Measurements from ENCODE around the gene TMOD1. TPM values are rescaled to one million over a fixed set of nuclear protein-coding genes. Genes with fewer than 3 reads are reported as not detected.
"Not testable (repeated sequence)": the region's sequence is repeated elsewhere in the genome, so short reads cannot be mapped to it uniquely, and the experiment has no call there.

Gene TMOD1
- polyA plus RNA-seq = 10 to 100 TPM in 2 of 3 donors, 1 to 10 TPM in 1; 8.8 to 17.3 (median 12.1) TPM

GRCh38 chr9:97501177-97501971 is at the start of gene TMOD1:
Gene TMOD1, plus strand, starts transcription at chr9:97501666. Its CDS starts 22,523 bp downstream, at chr9:97524189.
- WGBS, 3 donors = 1% methylated on average over 35 to 87 of the region's 87 CpGs
- H3K27ac ChIP-seq (ENCODE audit: low read depth, low read length) = no peak within 1 kb of the TSS

- not testable (repeated sequence) for H3K27ac ChIP-seq (ENCODE audit: low read depth, low read length)
- 95 to 100% (median 99%) methylated on average over 3 of the region's 3 CpGs for WGBS, 3 donors
Observed at GRCh38 chr9:97453573-97453972, 47.9 kb upstream of the TMOD1 start.

GRCh38 chr9:97456841-97457240 is 44.6 kb upstream of the TMOD1 start:
- H3K27ac ChIP-seq (ENCODE audit: low read depth, low read length) = not testable (repeated sequence)

DNA sequence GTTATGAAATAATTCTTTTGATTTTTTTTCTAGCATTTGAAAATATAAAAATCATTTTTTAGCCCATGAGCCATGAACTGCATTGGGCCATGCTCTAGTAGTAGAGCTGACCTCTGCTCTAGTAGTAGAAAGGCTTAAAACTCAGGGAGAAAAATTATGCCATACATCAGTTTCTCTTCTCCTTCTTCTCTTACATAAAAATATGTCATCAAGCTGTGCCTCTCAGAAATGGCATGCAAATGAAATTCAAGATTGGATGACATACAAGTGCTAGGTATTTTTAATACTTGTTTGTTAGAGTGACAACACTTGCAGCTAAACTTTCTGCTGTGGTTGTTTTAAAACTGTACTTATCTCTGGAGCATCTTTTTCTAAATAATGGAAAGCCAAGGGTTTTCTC is 42.1 kb upstream of the TMOD1 start:
- no peak overlapping the region for H3K27ac ChIP-seq (ENCODE audit: low read depth, low read length)

- no peak overlapping the region for H3K27ac ChIP-seq (ENCODE audit: low read depth, low read length)
- 77 to 93% (median 93%) methylated on average over 3 of the region's 3 CpGs for WGBS, 3 donors
Observed at GRCh38 chr9:97462159-97462558, 39.3 kb upstream of the TMOD1 start.

GRCh38 chr9:97462914-97463313 is 38.6 kb upstream of the TMOD1 start:
- H3K27ac ChIP-seq (ENCODE audit: low read depth, low read length) = no peak overlapping the region
- 90 to 97% (median 96%) methylated on average over 1 of the region's 1 CpG for WGBS, 3 donors

DNA sequence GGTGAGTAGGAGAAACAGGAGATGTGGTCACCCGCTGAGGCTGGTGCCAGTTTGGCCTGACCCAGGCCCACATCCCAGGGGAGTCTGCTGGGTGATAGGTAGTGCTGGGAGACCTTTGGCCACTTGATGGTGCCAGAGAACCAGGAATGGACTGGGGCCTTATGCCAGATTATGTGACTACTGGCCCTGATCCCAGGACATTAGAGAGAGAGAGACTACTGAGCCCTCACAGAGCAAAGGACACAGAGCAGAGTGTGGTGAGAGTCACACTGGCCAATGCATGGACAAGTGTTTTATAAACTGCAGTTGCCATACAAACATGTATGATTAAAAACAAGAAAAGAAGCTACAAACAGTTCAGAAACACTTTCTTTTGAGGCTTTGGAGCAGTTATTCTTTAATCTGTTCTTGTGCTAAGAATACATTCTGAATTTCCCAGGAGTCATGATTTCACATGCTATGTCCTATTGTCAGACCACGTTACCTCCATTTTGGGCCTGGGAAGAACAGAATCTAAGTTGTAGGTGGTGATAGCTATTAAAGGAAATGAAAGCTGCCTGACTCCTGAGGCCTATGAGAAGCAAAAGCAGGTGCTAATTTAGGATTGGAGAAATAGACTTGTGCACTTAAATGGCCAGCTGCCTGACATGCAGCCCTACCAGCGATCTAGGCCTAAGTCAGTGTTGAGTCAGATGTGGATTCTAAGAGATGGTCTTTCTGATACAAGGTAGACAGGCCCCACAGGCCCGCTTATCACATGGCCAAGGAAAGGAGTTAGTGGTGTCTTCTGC is 32.6 kb upstream of the TMOD1 start:
- WGBS, 3 donors = 66 to 79% (median 74%) methylated on average over 4 of the region's 4 CpGs
- no peak overlapping the region for H3K27ac ChIP-seq (ENCODE audit: low read depth, low read length)

DNA sequence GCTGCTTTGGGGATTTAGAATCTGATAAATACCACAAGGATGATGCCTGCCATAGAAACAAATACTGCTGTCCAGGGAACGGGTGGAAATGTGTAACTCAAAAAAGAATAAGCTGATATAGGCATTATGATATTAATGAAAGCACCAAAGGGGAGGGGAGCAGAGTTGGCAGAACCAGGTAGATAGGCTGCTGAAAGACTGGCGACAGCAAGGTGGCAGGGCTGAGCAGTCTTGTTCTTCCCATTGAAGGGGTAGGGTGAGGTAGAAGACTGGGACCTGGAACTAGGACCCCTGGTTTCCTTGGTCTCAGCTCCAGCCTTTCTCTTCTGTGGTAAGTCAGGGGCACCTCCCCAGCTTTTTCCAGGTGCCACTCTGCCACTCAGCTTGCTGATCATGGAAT is 31.4 kb upstream of the TMOD1 start:
- 77 to 89% (median 79%) methylated on average over 2 of the region's 2 CpGs for WGBS, 3 donors
- H3K27ac ChIP-seq (ENCODE audit: low read depth, low read length) = no peak overlapping the region

GRCh38 chr9:97473717-97474116 is 27.7 kb upstream of the TMOD1 start:
- no peak overlapping the region for H3K27ac ChIP-seq (ENCODE audit: low read depth, low read length)
- WGBS, 3 donors = 78 to 87% (median 85%) methylated on average over 3 of the region's 3 CpGs

- no peak overlapping the region for H3K27ac ChIP-seq (ENCODE audit: low read depth, low read length)
Observed at GRCh38 chr9:97474372-97474925, 27.0 kb upstream of the TMOD1 start.

DNA sequence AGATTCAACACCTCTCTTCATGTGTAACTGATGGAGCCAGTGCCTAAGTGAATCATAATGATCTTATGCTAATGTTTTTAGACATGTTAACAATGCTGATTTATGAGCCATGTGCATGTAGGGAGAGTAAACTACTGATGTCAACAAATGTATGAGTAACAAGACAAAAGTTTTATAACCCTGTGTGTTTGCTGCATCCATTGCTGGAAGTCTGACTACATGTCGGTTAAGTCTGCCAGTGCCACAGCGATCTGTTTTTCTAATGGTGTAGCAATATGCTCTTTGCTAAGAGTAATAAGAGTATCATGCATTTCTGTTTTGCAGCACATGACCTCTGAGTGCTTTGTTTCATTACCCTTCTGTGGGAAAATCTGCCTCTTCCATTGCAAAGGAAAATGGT is 26.4 kb upstream of the TMOD1 start:
- 84 to 92% (median 92%) methylated on average over 2 of the region's 2 CpGs for WGBS, 3 donors
- no peak overlapping the region for H3K27ac ChIP-seq (ENCODE audit: low read depth, low read length)

More at GRCh38 chr9:97474372-97474925, 27.0 kb upstream of the TMOD1 start:
- 83 to 92% (median 92%) methylated on average over 5 of the region's 5 CpGs for WGBS, 3 donors

DNA sequence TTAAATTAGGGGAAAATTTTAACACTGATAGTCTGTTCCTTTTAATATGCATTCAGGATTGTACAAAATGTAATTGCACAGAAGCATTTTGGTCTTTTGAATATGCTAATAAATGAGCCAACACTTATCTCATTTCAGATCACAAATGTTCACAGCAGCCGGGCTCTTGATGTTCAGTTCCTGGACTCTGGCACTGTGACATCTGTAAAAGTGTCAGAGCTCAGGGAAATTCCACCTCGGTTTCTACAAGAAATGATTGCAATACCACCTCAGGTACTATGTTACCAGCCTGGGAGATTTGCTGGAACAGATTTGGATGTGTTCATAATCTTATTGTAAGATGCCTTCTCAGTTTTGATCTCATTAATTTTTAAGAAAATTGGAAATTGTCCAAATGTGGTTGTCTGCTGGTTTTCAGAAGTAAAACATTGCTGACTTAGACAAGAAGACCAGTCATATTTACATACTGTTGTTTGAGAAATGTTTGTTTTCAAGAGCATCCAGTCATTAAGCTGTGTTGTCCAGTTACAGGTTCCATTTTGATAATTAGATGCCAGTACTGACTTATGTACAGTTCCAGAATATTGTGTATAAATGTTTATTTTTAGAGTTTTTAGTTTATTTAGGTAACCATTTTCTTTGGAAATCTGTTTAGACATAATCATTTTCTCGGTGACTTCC is 23.0 kb upstream of the TMOD1 start:
- no peak overlapping the region for H3K27ac ChIP-seq (ENCODE audit: low read depth, low read length)
- WGBS, 3 donors = 56 to 71% (median 67%) methylated on average over 3 of the region's 3 CpGs

- WGBS, 3 donors = 67 to 78% (median 69%) methylated on average over 5 of the region's 5 CpGs
- no peak overlapping the region for H3K27ac ChIP-seq (ENCODE audit: low read depth, low read length)
Observed at GRCh38 chr9:97479496-97480159, 21.8 kb upstream of the TMOD1 start.

DNA sequence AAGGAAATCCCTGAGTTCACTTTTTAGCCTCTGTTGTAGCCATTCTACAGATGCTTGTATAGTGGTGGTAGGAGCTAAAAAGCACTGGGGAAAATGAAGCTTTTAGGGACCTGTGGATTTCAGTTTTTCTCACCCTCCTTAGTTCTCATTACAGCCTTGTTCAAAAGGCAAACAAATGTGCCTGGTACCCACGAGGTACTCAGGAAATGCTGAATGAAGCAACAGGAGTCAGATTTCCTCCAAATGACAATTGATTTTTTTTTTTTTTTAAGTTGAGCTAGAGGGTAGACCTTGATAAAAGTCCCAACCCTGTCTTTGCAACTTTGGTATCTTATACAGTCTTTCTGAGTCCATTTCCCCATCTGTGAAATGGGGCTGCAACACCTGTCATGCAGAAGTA is 21.3 kb upstream of the TMOD1 start:
- H3K27ac ChIP-seq (ENCODE audit: low read depth, low read length) = no peak overlapping the region
- 24 to 37% (median 34%) methylated on average over 1 of the region's 1 CpG for WGBS, 3 donors

DNA sequence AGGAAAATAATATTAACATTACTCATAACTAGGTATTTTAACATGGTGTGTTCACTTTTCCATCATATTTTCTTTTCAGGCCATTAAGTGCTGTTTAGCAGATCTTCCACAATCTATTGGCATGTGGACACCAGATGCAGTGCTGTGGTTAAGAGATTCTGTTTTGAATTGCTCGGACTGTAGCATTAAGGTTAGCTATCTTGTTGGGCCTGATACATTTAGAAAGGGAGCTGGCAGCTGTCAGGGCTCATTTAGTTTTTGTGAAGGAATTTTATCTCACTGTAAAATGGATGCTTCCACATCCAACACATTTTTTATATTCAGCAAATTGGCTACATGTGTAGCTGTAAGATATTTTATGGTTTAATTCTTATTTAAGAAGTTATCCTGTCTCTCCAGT is 20.7 kb upstream of the TMOD1 start:
- no peak overlapping the region for H3K27ac ChIP-seq (ENCODE audit: low read depth, low read length)
- WGBS, 3 donors = 92 to 100% (median 95%) methylated on average over 1 of the region's 1 CpG

DNA sequence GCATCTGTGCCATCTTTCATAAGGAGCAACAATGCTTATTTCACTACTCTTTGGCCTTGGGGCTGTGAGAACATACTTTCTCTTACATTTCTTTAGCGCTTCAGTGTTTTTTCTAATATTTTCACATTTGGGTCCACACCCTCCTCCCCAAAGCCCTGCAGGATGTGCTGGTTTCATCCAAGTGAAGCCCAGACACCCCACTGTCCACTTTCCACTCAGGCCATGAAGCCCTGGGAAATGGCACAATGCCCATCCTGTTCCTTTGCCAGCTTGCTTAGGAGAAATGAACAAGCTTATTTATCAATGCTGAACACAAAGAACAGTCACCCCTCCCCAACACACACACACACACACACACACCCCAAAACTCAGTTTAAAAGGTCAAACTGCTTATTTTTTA is 17.3 kb upstream of the TMOD1 start:
- 78 to 92% (median 88%) methylated on average over 1 of the region's 1 CpG for WGBS, 3 donors
- no peak overlapping the region for H3K27ac ChIP-seq (ENCODE audit: low read depth, low read length)

DNA sequence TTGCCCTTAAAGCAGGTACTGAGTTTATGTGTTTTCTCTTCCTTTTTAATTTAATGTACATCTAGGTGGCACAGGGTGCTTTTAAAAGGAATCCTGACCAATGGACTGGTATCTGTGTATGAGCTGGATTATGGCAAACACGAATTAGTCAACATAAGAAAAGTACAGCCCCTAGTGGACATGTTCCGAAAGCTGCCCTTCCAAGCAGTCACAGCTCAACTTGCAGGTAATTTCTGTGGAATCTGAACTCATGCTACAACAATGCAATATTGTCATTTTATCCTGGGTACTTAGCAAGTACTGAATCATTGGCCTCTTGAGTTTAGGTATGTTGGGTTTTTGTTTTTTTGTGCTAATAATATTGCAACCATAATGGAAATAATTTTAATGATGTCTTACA is 14.4 kb upstream of the TMOD1 start:
- no peak overlapping the region for H3K27ac ChIP-seq (ENCODE audit: low read depth, low read length)
- 72 to 87% (median 81%) methylated on average over 2 of the region's 2 CpGs for WGBS, 3 donors

DNA sequence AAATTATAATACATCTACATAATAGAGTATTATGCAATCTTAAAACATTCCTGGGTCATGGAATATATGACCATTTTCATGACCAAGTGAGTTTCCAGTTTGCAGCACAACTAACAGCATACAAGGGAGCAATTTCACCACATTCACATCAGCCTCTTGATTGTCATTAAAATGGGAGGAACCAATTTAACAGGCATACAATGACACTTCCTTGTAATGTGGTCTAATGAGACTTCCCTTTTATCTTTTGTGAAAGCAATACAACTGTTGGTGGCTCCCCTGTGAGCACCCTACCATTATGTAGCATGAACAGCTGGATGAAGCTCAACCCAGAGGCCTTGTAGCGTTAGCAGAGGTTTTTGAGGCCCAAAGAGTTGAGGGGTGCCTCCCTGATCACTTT is 13.6 kb upstream of the TMOD1 start:
- no peak overlapping the region for H3K27ac ChIP-seq (ENCODE audit: low read depth, low read length)
- WGBS, 3 donors = 92 to 100% (median 95%) methylated on average over 1 of the region's 1 CpG

All from adipose tissue (tissue), 3 donors.